KOPT-K1 (cell line): ENCODE measurements around the gene SLC7A5.
"Not testable (repeated sequence)": the region's sequence is repeated elsewhere in the genome, so short reads cannot be mapped to it uniquely, and the experiment has no call there.

Experiments
- H3K27ac ChIP-seq: fragments of 200-600 bp; sonication (generic); 2 replicates; pipeline ENCODE4 v1.5.1; 2016; ENCODE audit warnings: antibody characterized with exemption, mild to moderate bottlenecking, low read depth, low read length; ENCODE audit not compliant: poor library complexity, severe bottlenecking
- H3K36me3 ChIP-seq: fragments of 200-600 bp; sonication (generic); 2 replicates; pipeline ENCODE4 v1.5.1; 2017; ENCODE audit warnings: antibody characterized with exemption, mild to moderate bottlenecking, low read length, moderate library complexity; ENCODE audit not compliant: insufficient read depth
- H3K9me3 ChIP-seq: fragments of 200-600 bp; sonication (generic); 2 replicates; pipeline ENCODE4 v1.5.1; 2017; ENCODE audit warnings: antibody characterized with exemption, low read length, mild to moderate bottlenecking; ENCODE audit not compliant: insufficient read depth, poor library complexity, severe bottlenecking

Gene SLC7A5

GRCh38 chr16:87801679-87802259 is 67.5 kb downstream of the SLC7A5 start:
- H3K27ac ChIP-seq: no peak overlapping the region
- no peaks in the 10 kb centered on the region for H3K9me3 ChIP-seq
- no peaks in the 10 kb centered on the region for H3K36me3 ChIP-seq

DNA sequence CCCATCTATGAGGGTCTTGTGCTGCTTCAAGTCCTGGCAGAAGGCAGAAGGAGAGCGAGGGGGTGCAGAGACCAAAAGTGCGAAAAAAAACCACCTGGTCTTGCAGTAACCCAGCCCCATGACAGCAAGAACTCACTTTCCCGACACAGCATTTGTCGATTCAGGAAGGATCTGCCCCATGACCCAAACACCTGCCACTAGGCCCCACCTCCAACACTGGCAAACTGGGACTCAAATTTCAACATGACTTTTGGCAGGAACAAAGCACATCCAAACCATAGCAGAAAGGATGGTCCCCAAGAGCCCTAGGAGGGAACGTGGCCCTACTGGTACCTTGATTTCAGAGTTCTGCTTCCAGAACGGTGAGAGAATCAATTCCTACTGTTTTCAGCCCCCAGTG is 68.8 kb downstream of the SLC7A5 start:
- Histone ChIP-seq H3K9me3 (no peaks in the 10 kb centered on the region), H3K27ac (no peak overlapping the region), H3K36me3 (no peaks in the 10 kb centered on the region)

DNA sequence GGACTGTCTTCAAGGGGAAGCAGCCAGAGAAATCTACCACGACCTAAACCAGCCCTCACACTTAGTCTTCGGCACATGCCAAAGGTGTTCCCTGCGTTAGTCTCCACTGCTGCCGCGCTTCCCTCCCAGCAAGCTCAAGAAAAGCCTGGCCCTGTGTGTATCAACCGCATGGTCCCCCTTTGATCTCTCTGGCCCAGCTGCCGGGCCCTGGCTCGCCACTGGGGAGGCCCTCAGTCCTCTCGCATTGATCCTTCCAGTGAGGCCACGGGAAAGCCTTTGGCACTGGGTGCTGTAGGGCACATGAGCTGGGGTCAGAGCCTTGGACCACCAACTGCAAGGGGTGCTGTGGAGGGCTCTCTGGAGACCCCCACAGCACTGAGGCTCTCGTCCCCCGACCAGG is 74.0 kb downstream of the SLC7A5 start:
- Histone ChIP-seq H3K36me3 (no peaks in the 10 kb centered on the region), H3K27ac (no peak overlapping the region), H3K9me3 (no peaks in the 10 kb centered on the region)

DNA sequence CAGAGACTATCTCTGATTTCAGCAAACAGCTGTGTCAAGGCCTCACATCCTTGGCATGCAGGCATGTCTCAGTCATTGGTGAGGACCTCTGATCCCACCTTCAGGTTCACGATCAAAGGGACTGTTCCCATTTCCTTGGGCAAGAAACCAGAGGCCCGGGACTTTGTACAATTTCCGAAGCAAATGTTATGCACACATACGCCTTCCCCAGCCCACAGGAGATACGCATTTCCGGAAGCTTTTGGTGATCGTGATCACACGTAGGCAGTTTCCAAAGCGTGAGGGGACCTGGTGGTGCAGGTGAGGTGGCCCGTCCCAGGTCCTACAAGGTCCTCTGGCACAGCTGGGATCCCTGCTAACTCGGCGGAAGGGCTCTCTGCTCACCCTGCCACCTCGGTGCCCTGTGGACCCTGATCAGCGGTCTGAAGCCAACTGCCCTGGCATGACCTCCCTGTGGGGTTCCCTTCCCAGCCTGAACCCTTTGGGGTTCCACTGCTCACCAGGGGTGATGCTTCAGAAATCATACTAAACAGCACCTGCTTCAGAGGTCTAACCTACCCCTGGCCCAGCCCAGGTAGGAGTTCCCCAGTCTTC is 74.7 kb downstream of the SLC7A5 start:
- Histone ChIP-seq H3K36me3 (no peaks in the 10 kb centered on the region), H3K27ac (no peak overlapping the region)

DNA sequence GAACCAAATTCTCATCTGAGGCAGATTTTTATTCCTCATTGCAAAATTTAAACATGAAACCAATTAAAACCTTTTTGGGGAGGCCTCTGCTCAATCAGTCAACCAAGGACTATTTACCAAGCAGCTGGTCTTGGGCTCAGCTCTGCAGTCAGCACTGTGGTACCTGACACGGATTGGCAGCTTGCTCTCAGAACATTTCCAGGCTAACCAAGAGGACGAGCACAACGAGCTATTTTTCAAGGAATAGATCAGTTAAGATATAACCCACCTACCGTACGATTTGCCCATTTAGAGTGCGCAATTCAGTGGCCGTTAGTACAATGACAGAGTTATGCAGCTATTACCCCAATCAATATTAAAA is 77.1 kb downstream of the SLC7A5 start:
- Histone ChIP-seq H3K36me3 (no peaks in the 10 kb centered on the region), H3K9me3 (no peaks in the 10 kb centered on the region), H3K27ac (no peak overlapping the region)

More for the DNA sequence above, 74.7 kb downstream of the SLC7A5 start:
- H3K9me3 ChIP-seq: no peaks in the 10 kb centered on the region

GRCh38 chr16:87791295-87792204 is 77.8 kb downstream of the SLC7A5 start:
- H3K27ac ChIP-seq: no peak overlapping the region
- no peaks in the 10 kb centered on the region for H3K9me3 ChIP-seq
- no peaks in the 10 kb centered on the region for H3K36me3 ChIP-seq

DNA sequence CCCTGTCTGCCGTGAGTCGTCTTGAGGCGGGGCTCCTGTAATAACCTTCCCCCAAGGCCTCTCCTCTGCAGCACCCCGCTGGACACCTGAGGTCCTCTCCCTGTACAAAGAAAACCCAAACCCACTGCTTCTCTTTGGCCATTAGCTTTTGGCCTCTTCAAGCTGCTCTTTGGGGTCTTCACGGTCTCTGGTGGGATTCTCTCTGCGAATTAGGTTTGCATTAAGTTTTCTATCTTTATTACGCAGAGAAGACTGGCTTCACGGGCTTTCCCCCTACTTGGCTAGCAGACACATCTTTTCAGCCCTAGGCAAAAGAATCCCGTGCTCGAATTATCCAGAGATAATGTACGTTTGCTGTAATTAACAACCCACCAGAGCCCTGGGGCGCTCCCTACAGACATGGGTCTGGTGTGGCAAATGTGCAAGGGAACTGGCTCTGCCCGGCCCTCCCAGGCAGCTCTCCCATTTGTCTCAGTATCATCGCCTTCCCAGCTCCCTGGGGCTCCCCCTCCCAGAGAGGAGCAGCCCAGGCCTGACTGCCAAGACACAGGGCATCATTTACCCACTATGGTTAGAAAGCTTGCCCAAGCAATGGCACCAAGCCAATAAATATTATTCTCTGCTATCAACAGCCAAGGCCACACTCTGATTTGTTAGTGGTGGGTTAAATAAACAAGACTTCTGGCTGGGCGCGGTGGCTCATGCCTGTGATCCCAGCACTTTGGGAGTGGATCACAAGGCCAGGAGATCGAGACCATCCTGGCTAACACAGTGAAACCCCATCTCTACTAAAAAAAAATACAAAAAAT is 78.8 kb downstream of the SLC7A5 start:
- Histone ChIP-seq H3K36me3 (no peaks in the 10 kb centered on the region), H3K27ac (no peak overlapping the region), H3K9me3 (no peaks in the 10 kb centered on the region)

DNA sequence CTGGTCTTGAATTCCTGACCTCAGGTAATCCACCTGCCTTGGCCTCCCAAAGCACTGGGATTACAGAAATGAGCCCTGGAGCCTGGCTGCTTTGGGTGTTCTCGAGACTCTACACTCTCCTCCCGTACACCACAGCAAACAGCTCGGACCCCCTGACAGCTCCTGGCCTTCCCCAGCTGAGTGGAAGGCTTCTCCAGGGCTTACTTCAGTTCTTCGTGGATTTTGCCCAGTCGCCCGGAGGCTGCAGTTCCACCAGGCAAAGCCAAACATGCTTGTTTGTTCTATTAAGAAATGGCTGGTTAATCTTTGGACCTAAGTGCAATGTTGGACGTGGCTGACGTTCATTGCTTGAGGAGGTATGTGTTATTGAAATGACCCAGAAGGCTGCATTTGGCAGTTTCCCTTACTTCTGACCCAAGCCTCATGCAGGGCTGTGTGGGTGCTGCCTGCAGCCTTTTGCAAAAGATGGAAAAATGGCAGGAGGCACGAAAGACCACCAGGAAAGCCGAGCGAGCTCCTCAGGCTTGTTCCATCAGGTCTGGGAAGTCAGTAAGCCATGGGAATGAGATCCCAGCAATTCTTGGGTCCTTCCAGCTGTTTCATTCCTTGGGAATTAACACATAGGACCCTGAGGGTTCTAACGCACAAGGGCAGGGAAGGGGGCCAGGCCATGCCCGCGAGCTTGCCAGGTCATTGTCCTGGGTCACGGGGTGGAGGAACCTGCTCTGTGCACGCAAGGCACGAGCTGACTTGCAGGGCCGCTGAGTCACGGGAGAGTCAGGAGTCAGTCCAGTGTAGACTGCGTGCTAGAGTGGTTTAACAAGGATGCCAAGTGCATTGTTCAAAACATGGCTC is 79.6 kb downstream of the SLC7A5 start:
- H3K9me3 ChIP-seq: no peaks in the 10 kb centered on the region
- H3K36me3 ChIP-seq: no peaks in the 10 kb centered on the region
- no peak overlapping the region for H3K27ac ChIP-seq

GRCh38 chr16:87788730-87789436 is 80.4 kb downstream of the SLC7A5 start:
- not testable (repeated sequence) for H3K36me3 ChIP-seq, H3K9me3 ChIP-seq, H3K27ac ChIP-seq

- H3K36me3 ChIP-seq, H3K27ac ChIP-seq, H3K9me3 ChIP-seq: not testable (repeated sequence)
These were observed 81.7 kb downstream of the SLC7A5 start for GRCh38 chr16:87787451-87788091.

DNA sequence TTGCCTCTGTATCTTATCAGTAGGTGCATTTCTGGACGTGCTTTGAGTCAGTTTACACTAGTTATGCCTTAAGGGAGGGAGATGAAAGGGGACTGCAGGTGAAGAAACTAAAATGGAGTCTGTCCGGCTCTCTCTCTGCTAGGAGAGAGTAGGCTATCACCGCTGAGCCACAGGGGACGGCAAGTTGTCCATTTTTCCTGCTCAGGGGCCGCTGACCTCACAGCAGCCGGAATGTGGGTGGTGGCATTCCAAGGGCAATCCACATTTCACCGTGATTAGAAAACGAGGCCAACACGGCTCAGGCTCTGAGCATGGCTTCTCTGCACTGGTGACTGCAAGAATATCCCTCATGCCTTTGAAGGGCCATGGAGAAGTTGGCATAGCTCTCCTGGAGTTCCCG is 84.5 kb downstream of the SLC7A5 start:
- no peak overlapping the region for H3K27ac ChIP-seq
- no peaks in the 10 kb centered on the region for H3K9me3 ChIP-seq
- no peaks in the 10 kb centered on the region for H3K36me3 ChIP-seq

GRCh38 chr16:87782033-87782432 is 87.3 kb downstream of the SLC7A5 start:
- no peak overlapping the region for H3K27ac ChIP-seq
- no peaks in the 10 kb centered on the region for H3K9me3 ChIP-seq
- no peaks in the 10 kb centered on the region for H3K36me3 ChIP-seq

DNA sequence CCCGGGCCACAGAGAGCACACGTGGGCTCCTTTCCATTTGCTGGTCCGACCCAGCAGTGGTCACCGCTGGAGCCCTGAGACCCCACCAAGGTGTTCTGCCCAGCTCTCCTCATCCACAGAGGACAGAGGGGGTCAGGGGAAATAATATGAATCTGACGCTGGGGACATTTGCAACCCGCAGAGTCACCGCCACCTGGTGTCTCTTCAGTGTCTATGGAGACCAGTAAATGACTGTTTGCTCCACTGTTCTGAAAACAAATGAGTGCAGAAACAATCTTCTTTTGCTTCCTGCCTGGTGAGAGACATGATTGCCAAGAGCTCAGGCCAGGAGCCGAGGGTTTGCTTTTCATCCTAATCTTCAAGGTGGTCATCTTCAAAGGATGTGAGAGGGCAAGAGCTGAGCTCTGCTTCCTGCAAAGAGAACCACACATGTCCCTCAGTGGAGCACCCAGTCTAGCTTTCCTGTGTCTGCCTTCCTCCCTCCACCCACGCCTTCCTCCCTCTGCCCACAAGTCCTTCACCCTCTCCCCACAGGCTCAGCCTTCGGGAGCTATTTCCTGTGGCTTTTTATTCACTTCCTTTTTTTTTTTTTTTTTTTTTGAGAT is 88.8 kb downstream of the SLC7A5 start:
- Histone ChIP-seq H3K27ac (peak overlapping the region; percentile 92), H3K36me3 (no peaks in the 10 kb centered on the region), H3K9me3 (no peaks in the 10 kb centered on the region)
